ENCODE results near the gene PIP4K2A.
"Not testable (repeated sequence)": the region's sequence is repeated elsewhere in the genome, so short reads cannot be mapped to it uniquely, and the experiment has no call there.

Gene PIP4K2A

DNA sequence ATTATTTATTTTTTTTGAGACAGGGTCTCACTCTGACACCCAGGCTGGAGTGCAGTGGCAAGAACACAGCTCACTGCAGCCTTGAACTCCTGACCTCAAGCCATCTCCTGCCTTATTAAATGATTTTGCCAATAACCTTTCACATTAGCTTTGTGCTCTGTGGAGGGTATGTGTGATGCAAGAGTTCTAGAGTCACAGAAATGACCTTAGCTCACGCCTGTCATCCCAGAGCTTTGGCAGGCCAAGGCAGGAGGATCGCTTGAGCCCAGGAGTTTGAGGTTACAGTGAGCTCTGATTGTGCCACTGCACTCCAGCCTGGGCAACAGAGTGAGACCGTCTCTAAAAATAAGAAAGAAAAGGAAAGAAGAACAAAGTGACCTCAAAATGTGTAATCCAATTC, 4.3 kb upstream of the PIP4K2A start:
- not testable (repeated sequence) for DNase-seq (ENCODE audit: low spot score)

DNA sequence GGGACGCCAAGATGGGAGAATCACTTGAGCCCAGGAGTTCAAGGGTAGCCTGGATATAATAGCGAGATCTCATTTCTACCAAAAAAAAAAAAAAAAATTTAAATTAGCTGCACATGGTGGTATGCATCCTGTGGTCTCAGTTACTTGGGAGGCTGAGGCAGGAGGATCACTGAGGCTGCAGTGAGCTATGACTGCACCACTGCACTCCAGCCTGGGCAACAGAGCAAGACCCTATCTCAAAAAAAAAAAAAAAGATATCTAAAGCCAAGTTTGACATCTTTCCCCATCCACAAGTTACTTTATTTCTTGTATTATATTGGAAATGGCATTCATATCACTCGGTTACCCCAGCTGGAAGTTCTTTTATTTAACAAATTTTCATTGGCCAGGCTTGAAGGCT, 3.4 kb upstream of the PIP4K2A start:
- DNase-seq (ENCODE audit: low spot score) = no peak

DNA sequence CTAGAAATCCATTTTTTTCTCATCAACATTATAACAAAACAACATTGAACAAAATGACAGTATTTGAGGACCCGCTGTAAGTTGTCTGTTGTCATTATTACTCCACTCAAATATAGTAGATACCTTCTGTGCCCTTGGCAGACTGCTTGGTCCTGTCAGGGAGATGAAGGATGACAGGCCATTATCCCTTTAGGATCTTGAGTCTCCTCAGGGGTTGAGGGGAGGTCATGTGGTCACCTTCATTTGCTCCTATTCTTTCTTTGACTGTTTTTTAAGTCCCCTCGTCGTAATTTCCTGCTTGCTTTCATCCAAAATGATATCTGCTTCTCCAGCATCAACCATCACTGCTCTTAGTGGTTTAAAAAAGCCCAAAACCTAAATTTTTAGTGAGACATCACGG, 2.6 kb upstream of the PIP4K2A start:
- no peak for DNase-seq (ENCODE audit: low spot score)

DNA sequence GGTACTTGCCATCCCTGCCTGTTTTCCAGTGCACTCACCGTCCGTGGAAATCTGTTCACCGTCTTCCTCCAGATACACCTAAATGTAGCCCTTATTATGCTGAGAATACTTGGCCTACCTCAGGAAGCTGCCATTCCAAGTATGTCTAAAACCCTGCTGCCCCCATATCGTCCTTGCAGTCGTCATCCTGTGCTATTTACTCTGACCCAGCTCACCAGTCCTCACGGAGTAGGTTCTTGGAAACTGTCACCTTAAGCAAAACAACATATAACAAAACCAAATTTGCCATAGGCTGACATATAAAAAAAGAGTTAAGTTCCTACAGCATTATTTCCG, 880 bp upstream of the PIP4K2A start:
- DNase-seq (ENCODE audit: low spot score) = no peak

DNA sequence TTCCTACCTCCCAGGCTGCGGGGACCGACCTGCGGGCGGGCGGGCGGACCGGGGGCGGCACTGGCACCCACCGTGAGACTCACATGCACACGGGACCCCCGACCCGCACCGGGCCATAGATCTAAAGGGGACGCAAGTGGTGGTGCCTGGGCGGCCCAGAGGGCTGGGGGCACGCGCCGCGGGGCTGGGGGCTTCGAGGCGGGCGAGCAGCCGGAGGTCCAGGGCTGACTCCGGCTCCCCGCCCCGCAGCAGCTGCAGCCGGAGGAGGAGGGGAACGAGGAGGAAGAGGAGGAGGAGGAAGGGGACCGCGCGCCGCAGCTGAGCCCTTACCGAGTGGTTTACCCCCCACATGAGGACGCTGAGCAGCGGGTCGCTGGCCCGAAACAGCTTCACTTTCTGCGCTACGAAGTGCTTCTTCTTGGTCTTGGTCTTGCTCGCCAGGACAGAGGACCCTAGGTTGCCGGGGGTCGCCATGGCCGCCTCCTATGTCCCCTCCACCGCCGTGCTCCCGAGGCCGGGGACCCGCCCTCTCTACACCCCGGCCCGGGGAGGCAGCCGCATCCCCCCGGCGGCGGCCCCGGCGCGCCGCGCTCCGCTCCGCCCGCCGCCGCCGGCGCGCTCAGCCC, 412 bp downstream of the PIP4K2A start:
- DNase-seq (ENCODE audit: low spot score) = peak; percentile 25

DNA sequence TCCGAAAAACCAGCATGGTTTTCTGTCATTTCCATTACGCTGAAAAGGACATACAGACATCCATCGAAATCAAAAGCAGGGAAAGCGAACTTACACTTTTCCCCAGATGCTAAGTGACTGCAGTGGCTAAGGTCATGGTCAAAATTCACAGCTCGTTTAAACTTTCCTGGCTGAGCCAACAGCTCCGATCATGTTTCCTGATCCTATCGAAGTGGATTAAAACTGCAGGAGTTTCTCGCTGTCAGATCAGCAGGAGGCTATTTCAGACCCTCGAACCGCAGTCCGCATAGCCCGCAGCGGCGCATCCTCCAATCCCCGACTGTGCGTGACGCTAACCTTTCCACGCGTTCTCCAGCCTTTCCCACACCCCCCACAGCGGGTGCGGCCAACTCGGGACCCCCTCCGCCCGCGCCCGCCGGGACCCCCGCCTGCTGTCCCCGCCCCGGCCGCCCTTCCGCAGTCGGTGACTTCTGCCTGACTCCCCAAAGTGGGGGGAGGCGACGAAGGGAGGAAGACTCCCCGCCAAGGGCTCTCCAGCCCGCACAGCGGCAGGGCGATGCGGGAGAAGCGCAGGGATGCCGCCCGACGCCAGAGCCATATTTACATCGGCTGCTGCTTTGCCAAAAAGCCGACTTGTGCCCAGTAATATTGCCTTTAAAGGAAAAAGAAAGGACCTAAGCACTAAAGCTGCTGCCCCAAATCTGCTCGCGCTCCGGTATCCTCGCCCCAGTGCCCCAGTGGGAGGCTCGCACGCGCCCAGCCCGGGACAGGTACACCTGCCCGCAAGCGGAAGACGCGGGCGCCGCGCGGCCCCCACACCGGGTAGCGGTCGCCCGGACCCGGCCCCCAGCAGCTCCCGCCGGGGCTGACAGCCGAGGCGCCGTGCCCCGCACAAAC, 1.2 kb downstream of the PIP4K2A start:
- peak; percentile 22 for DNase-seq (ENCODE audit: low spot score)

DNA sequence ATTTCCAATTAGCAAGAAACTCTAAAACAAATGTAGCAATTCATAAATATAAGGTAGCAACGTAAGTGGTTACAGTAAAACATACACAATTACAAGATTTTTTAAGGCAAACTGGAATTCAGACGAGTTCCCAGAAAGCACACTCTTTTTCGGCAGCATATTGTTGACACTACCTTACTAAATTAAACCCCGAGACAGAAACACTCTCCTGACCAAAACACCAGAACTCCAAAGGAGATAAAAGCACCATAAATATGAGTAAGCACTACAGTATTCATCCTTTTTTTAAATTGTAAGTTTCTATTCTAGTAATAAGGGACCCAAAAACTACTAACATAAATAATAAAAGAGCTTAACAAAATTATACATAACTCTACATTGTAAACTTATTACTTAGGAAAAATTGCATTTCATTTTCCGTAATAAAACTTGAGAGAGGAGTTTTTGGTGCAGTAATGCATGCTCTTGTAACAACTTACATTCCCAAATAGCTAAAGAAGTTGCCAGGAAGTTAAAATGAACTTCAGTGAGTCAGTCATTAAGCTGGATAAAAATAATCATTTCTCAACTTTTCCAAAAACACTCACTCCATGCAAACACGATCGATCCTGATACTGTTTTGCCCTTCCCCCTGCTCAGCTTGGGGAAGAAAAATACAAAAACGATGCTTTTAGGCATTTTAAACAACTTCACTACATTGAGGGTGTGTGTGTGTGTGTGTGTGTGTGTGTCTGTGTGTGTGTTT, 2.0 kb downstream of the PIP4K2A start:
- peak; percentile 54 for DNase-seq (ENCODE audit: low spot score)

DNA sequence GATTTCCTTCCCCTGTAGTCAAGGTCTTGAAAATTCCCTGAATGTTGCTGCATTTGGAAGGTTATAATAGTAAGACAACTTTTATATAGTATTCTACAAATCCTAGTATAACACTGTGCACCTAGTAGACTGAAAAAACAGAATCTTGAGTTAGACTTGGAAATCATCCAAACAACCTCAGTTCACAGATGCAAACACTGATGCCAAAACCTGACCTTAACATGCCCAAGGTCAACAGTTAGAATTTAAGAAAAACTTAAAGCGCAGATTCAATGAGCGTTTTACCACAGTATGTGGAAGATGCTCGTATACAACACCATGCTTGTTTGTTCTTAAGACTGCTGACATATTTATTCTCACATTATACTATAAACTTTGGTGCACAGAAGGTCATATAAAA, 3.0 kb downstream of the PIP4K2A start:
- no peak for DNase-seq (ENCODE audit: low spot score)

DNA sequence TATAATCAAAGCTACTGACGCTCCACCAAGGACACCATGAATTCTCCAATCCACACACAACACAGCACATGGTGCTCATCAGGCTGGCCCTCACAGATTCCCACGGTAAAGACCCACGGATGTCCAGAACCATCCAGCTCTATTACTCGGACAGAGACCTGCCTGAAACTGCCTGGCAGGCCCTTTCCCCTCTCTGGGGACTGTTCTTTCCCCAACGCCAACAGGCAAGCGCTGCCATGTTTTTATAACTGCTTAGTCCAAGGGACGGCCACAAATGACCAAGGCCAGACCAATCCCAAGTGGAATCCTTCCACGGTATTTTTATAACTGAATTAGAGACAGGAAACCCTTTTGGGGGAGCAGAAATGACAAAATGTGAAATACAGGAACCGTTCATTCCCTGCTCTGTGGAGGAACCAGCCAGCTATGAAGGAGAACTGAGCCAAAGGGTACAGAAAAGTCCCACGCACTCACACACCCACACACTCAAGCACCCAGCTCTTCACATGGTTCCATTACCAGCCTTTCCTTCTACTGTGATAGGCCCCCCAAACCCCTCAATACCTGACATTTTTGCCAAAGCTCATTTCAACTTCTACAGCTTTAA, 4.1 kb downstream of the PIP4K2A start:
- no peak for DNase-seq (ENCODE audit: low spot score)

DNA sequence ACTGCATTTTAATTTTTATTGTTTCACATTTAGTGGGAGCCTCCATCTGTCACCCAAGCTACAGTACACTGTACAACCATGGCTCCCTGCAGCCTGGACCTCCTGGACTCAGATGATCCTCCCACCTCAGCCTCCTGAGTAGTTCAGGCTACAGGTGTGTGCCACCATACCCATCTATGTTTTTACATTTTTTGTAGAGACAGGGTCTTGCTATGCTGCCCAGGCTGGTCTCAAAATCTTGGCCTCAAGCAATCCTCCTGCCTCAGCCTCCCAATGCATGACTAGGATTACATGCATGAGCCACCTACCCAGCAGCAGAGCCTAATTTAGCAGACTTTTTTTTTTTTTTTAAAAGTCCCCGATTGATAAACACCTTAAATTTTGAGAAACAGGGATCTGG, 5.6 kb downstream of the PIP4K2A start:
- DNase-seq (ENCODE audit: low spot score) = no peak

DNA sequence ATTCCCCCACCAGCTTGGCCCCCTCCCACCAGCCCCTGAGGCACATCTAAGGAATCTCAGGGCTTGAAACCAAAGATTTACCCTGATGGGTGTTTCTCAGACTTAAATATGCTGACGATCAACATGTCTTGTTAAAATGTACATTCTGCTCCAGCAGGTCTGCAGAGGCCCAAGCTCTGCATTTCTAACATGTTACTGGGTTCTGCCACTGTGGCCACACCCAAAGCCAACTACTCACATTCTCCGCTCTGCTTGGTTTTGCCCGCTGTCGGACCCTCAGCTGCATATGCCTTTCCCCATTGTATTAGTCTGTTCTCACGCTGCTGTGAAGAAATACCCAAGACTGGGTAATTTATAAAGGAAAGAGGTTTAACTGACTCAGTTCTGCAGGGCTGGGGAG, 8.9 kb downstream of the PIP4K2A start:
- no peak for DNase-seq (ENCODE audit: low spot score)

DNA sequence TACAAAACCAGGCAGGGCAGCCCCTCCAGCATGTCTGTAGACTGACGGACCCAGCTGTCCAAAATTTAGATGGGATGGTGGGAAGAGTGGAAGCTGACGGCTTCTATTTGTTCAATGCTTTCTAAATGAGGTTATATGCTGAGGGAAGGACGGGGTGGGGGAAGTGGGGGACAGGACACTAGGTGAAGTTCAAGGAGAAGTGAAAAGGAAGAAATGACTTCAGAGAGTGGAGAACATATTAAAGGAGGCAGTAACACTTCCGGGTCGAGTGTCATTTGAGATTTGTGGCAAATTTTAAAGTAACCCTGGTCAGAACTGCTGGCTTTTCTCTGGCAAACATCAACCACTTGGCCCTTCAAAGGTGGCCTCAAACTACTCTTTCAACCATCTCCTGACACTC, 9.4 kb downstream of the PIP4K2A start:
- no peak for DNase-seq (ENCODE audit: low spot score)

DNA sequence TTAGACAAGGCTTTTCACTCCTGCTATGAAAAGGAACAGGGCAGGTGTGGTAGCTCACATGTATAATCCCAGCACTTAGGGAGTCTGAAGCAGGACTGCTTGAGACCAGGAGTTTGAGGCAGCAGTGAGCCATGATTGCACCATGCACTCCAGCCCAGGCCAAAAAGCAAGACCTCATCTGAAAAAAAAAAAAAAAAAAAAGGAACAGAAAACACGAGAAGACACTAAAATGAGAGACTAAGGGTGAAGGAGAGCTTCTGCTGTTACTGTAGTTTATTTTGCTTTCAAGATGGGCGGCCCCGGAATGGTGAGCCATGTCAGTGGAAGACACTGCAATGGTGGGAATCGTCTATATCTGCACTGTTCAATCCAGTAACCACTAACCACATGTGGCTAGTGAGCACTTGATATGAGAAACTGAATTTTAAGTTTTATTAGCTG, 9.9 kb downstream of the PIP4K2A start:
- no peak for DNase-seq (ENCODE audit: low spot score)

DNA sequence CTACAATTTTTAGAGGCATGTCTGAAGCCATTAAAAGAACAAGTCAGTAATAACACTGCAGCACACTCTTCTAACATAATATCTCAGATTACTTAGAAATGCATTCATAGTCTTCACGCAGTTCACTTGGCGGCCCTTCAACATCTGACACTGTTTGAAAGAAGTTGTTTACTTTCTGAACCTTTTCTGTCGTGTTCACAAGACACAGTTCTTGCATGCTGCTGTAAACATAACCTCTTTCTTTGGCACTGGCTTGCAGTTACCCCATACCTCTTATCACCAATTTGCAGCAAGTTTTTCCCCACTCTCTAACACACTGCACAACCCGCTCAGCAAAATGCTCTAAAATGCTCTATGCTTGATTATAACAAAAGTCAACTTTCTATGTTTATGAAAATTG, 12.0 kb downstream of the PIP4K2A start:
- DNase-seq (ENCODE audit: low spot score) = no peak

DNA sequence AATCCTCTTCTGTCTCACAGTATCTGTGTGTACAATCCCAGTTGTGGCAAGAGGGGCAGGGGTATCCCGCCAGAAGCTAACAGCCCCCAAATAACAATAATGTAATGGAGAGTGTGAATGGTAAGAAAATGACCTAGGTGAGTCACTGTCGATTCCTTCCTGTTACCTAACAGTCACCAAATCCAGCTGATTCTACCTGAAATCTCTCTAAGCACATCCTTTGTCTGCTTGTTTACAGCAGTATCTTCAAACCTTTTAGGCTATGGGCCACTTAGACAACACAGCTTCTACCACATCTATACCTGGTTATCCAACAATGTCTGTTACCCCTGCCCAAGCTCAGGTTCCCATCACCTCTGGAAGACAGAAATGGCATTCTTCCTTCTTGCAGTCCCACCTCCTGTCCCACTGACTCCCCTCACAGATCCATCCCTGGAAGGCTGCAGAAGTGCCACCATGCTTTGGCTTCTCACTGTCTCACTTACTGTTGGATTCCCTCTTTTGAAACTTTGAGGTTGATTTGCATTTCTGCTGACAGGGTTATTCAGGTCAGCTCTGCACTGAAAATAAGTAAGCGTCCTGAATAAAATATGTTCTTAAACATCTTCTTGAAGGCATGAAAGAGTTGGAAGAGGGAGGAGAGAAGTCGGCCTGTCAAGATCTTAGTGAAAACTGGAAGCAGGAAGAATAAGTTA, 13.1 kb downstream of the PIP4K2A start:
- DNase-seq (ENCODE audit: low spot score) = no peak

DNA sequence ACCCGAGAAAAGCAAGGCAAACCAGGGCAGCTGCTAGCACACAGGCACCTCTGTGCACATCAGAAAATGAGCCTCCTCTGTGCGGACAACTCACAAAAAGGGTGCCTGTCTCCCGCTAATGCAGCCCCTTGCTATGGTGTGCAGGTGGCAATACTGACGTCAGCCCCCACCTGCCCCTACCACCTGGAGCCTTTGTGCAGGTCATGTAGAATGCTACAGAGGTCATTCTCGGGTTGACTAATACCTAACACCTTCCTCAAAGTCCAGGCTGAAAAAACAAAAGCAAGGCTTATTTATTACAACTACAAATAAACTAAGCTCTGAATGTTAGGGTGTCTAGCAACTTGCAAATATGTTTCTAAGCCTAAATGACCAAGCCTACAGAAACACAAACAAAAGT, 13.9 kb downstream of the PIP4K2A start:
- DNase-seq (ENCODE audit: low spot score) = no peak

DNA sequence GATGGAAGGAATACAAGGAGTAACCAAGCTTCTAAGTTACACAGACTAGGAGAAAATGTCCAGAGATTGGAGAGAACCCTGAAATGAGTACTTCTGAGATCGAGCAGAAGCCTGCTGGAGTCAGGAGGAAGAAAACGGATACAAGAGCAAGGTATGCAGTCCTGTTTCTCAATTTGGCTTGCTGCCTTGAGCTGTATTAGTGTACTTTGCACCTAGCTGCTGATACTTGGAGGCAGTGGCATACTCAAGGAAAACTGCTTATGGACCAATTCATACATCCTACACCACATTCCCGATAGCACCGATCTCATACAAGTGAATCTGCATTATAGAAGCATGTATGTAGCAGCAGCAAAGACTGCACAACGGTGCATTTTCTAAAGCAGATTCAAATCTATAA, 14.4 kb downstream of the PIP4K2A start:
- no peak for DNase-seq (ENCODE audit: low spot score)

DNA sequence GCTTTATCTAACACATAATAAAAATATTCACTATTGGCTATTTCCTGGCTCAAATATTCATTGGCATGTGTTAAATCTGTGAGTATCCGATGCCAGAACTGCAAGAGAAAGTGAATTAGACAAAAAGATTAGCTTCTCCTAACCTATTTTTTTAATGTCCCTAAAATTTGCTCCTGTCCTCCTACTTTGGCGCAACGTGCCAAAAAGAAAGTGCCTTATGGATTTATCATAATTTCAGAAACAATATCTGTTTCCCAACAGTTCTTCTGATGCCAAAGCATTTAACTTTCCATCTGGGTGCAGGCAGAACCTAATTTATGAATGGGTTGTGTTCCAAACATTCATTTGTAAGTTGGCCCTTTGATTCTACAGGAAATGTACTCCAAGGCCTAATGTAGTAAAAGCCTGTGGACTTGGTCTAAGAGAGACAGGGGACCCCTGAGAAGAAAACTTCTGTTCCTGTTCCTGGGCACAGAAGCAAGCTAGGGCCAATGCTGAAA, 15.4 kb downstream of the PIP4K2A start:
- no peak for DNase-seq (ENCODE audit: low spot score)

DNA sequence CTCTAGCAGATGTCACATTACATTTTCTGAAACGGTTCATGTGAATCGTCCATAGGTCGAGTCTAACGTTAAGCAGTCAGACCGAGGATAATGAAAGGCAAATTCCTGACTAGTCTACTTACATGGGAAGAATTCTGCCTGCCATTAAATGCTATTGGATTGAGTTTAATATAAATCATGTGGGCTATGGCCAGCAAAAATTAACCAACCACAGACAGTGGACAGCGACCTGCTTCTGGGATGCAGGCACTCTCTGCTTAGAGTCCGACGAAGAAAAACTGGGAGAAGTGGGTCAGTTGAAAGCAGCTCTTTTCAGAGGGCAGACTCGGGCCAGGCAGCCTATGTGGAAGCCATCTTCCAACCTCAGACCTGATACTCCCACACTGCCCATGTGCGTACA, 16.6 kb downstream of the PIP4K2A start:
- DNase-seq (ENCODE audit: low spot score) = no peak

DNA sequence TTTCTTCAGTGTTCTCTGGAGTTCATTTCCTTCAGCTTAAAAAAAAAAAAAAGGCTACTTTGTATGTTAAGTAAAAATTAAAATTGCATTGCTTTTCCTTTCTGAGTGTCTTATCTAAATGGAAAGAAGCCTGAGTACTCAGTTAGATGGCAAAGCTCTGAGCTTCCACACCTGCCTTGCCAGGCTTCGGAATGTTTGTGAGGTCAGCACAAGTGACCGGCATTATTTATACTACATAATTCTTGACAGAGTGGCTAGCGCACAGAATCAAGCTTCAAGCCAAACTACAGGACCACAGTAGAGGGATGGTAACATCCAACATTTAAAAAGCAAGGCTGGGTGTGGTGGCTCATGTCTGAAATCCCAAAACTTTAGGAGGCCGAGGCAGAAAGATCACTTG, 17.3 kb downstream of the PIP4K2A start:
- DNase-seq (ENCODE audit: low spot score) = no peak

DNA sequence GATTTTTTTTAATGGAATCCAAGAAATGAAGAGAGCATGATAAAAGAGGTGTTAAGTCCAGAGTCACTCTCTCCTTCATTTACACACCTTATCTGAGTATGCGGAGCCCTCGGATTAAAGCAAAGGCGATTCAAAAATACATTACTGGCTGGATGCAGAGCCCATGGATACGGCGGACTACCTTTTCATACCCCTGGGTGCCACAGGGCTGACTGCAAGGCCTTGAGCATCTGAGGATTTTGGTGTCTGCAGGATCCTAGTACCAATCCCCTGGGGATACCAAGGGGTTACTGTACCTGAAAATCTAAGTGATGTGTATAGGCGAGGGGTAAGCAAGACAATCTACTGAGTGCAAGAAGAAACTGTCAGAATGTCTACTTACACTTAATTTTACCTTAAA, 20.5 kb downstream of the PIP4K2A start:
- no peak for DNase-seq (ENCODE audit: low spot score)

DNA sequence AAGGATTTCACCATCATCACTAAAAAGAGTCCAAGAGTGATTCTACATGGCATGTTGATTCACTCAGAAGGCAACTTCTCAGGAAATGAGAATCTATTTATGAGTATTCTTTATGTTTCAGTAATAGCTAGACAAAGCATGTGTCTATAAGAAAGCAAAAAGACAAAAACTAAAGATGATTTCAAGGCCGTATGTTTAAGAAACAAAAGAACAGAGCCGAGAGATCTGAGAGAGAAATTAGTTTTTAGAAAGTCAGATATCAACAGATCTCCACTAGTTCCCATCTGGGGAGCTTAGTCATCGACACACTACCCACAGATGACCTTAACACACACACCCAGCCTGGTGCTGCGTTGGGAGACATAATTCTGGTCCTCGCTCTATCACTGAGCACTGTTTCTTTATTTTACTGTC, 21.0 kb downstream of the PIP4K2A start:
- peak; percentile 60 for DNase-seq (ENCODE audit: low spot score)
